ENCODE data around the gene GLI3. TPM values are rescaled to one million over a fixed set of nuclear protein-coding genes. Genes with fewer than 3 reads are reported as not detected.

The GLI3 gene
- total RNA-seq, 4 donors from 2014 or later: 8.6 to 12.6 (median 8.7) TPM

- TF ChIP-seq EP300 (IDR thresholded peaks at IDR 0.05): no peak
- TF ChIP-seq, protein P1, sequence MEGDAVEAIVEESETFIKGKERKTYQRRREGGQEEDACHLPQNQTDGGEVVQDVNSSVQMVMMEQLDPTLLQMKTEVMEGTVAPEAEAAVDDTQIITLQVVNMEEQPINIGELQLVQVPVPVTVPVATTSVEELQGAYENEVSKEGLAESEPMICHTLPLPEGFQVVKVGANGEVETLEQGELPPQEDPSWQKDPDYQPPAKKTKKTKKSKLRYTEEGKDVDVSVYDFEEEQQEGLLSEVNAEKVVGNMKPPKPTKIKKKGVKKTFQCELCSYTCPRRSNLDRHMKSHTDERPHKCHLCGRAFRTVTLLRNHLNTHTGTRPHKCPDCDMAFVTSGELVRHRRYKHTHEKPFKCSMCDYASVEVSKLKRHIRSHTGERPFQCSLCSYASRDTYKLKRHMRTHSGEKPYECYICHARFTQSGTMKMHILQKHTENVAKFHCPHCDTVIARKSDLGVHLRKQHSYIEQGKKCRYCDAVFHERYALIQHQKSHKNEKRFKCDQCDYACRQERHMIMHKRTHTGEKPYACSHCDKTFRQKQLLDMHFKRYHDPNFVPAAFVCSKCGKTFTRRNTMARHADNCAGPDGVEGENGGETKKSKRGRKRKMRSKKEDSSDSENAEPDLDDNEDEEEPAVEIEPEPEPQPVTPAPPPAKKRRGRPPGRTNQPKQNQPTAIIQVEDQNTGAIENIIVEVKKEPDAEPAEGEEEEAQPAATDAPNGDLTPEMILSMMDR (IDR thresholded peaks at IDR 0.05): no peak
- no peak for TF ChIP-seq POLR2A (IDR thresholded peaks at IDR 0.05)
- Histone ChIP-seq H3K4me1 (peaks cover 0 to 31% (median 15%) of the 10 kb centered on the region in 4 donors), H3K4me3 (no peak overlapping the region), H3K27ac (no peak overlapping the region), H3K36me3 (no peaks in the 10 kb centered on the region), H3K9me3 (no peaks in the 10 kb centered on the region), H3K27me3 (no peaks in the 10 kb centered on the region)
- no peak for DNase-seq (ENCODE audit: low spot score in 2 of 2)
- WGBS, 2 donors: 98% methylated on average over 3 of the region's 3 CpGs
Measured at GRCh38 chr7:42103020-42103419, 134.0 kb downstream of the GLI3 start.

- WGBS, 2 donors: 87 to 94% methylated on average over 4 of the region's 4 CpGs
- no peaks in the 10 kb centered on the region for H3K36me3 ChIP-seq
- H3K27ac ChIP-seq: no peak overlapping the region
- H3K9me3 ChIP-seq: no peaks in the 10 kb centered on the region
- TF ChIP-seq, protein P1 (IDR thresholded peaks at IDR 0.05): no peak
- no peak for DNase-seq (ENCODE audit: low spot score in 2 of 2)
- peaks cover 0 to 27% (median 12%) of the 10 kb centered on the region in 4 donors for H3K4me1 ChIP-seq
- H3K27me3 ChIP-seq: no peaks in the 10 kb centered on the region
- H3K4me3 ChIP-seq: no peak overlapping the region
Measured at GRCh38 chr7:42102301-42102700, 134.7 kb downstream of the GLI3 start.

- Histone ChIP-seq H3K4me1 (peaks cover 0 to 23% (median 2%) of the 10 kb centered on the region in 4 donors), H3K4me3 (no peak overlapping the region), H3K9me3 (no peaks in the 10 kb centered on the region), H3K36me3 (no peaks in the 10 kb centered on the region), H3K27me3 (no peaks in the 10 kb centered on the region), H3K27ac (no peak overlapping the region)
- no peak for DNase-seq (ENCODE audit: low spot score in 2 of 2)
- TF ChIP-seq, protein P1 (IDR thresholded peaks at IDR 0.05): no peak
- TF ChIP-seq POLR2A (IDR thresholded peaks at IDR 0.05): no peak
- no peak for TF ChIP-seq EP300 (IDR thresholded peaks at IDR 0.05)
- WGBS, 2 donors: 50 to 68% methylated on average over 2 of the region's 2 CpGs
Measured at GRCh38 chr7:42100156-42100508, 136.9 kb downstream of the GLI3 start.

DNA sequence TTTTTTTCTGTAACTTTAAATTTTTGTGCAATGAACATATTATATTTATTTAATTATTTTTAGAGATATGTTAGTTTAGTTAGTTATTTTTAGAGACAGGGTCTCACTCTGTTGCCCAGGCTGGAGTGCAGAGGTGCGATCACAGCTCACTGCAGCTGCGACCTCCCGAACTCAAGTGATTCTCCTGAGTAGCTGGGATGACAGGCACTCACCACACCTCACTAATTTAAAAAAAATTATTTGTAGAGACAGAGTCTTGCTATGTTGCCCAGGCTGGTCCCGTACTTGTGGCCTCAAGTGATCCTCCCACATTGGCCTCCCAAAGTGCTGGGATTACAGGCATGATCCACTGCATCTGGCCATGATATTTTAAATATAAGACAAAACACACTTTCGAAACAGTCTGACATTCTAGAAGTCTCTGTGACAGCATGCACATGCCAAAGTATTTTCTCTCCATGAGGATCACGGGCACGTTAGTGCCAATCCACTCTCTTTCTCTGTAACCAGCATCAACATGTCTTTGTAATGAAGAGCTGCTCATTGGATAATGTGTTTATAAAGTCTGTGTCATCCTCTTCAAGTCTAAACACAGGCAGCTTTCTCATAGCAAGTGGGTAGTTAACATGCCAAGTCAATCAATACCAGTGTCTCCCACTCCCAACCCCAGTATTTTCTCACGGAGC, 137.4 kb downstream of the GLI3 start:
- TF ChIP-seq POLR2A (IDR thresholded peaks at IDR 0.05): no peak
- Histone ChIP-seq H3K27me3 (no peaks in the 10 kb centered on the region), H3K4me1 (peaks cover 0 to 19% (median 2%) of the 10 kb centered on the region in 4 donors), H3K9me3 (no peaks in the 10 kb centered on the region), H3K4me3 (no peak overlapping the region), H3K36me3 (no peaks in the 10 kb centered on the region), H3K27ac (no peak overlapping the region)
- 79 to 89% methylated on average over 8 of the region's 8 CpGs for WGBS, 2 donors
- DNase-seq (ENCODE audit: low spot score in 2 of 2): no peak

DNA sequence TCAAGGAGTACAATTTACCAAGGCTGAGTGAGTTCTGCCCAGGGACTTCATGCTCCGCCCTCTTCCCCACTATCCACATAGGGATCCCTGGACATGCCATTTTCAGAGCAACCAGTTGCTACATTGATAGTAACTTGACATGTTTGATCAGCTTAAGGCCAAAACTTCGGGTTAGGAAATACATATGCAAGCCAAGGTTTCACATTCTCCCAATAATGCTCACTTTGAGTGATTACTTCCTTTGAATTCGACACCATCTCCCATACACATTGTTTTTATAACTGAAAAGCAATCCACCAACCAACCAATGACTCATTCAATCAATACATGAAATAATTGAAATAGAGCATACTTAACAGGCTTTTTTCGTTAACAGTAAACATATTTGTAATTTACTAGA, 137.9 kb downstream of the GLI3 start:
- H3K4me3 ChIP-seq: no peak overlapping the region
- TF ChIP-seq, protein P1 (IDR thresholded peaks at IDR 0.05): no peak
- TF ChIP-seq EP300 (IDR thresholded peaks at IDR 0.05): no peak
- no peak for TF ChIP-seq POLR2A (IDR thresholded peaks at IDR 0.05)
- peaks cover 0 to 19% (median 2%) of the 10 kb centered on the region in 4 donors for H3K4me1 ChIP-seq
- no peak for DNase-seq (ENCODE audit: low spot score in 2 of 2)
- H3K9me3 ChIP-seq: no peaks in the 10 kb centered on the region
- H3K27ac ChIP-seq: no peak overlapping the region
- H3K36me3 ChIP-seq: no peaks in the 10 kb centered on the region
- WGBS, 2 donors: 88 to 94% methylated on average over 4 of the region's 4 CpGs
- no peaks in the 10 kb centered on the region for H3K27me3 ChIP-seq

Data from tibial nerve (tissue), 4 donors.